Measurements from ENCODE around the gene EEFSEC.

DNA sequence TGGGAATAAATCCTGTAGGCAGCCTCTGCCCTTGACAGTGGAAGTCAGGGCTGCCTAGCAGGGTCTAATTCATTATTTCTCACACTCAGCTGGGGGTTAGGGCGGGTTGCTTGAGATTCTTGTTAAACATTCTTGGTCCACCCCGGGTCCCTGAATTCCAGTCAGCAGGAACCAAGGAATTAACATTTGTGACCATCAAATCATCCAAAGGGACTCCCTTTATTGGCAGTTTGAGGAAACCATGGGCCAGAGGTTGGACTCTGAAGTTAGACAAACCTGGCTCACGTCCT is 122.8 kb downstream of the EEFSEC start:
- no peak for TF ChIP-seq EZH2 (IDR thresholded peaks at IDR 0.05; ENCODE audit: insufficient read depth, poor library complexity, severe bottlenecking)
- no peak for TF ChIP-seq EZH2phosphoT487 (IDR thresholded peaks at IDR 0.05; ENCODE audit: insufficient read depth, low read depth)

Measured in GM23248 (cell line).